T-helper 1 cell (primary cell): ENCODE measurements around the gene PLXNB2.
"Not testable (repeated sequence)": the region's sequence is repeated elsewhere in the genome, so short reads cannot be mapped to it uniquely, and the experiment has no call there.

Experiments
- DNase-seq, 5 donors: peaks; one replicate each; pipeline ENCODE4 v3.0.0-alpha.2; 2012 to 2020
- total RNA-seq, 4 donors: gene quantifications; one replicate each; lab custom pipeline; 2026; lab: John Stamatoyannopoulos, UW

Gene PLXNB2, protein sequence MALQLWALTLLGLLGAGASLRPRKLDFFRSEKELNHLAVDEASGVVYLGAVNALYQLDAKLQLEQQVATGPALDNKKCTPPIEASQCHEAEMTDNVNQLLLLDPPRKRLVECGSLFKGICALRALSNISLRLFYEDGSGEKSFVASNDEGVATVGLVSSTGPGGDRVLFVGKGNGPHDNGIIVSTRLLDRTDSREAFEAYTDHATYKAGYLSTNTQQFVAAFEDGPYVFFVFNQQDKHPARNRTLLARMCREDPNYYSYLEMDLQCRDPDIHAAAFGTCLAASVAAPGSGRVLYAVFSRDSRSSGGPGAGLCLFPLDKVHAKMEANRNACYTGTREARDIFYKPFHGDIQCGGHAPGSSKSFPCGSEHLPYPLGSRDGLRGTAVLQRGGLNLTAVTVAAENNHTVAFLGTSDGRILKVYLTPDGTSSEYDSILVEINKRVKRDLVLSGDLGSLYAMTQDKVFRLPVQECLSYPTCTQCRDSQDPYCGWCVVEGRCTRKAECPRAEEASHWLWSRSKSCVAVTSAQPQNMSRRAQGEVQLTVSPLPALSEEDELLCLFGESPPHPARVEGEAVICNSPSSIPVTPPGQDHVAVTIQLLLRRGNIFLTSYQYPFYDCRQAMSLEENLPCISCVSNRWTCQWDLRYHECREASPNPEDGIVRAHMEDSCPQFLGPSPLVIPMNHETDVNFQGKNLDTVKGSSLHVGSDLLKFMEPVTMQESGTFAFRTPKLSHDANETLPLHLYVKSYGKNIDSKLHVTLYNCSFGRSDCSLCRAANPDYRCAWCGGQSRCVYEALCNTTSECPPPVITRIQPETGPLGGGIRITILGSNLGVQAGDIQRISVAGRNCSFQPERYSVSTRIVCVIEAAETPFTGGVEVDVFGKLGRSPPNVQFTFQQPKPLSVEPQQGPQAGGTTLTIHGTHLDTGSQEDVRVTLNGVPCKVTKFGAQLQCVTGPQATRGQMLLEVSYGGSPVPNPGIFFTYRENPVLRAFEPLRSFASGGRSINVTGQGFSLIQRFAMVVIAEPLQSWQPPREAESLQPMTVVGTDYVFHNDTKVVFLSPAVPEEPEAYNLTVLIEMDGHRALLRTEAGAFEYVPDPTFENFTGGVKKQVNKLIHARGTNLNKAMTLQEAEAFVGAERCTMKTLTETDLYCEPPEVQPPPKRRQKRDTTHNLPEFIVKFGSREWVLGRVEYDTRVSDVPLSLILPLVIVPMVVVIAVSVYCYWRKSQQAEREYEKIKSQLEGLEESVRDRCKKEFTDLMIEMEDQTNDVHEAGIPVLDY (N-terminal part only)
- 0.36 to 1.9 (median 1.3) reads per million in 4 donors for total RNA-seq

- DNase-seq = peak in 1 of 5 donors; percentile 37
Measured at GRCh38 chr22:50306753-50307749, at the start of gene PLXNB2. Gene PLXNB2 (minus strand): TSS chr22:50307646. CDS start chr22:50290584, 17,062 bp downstream.

GRCh38 chr22:50357222-50357621 is 49.8 kb upstream of the PLXNB2 start:
- no peak for DNase-seq

GRCh38 chr22:50356186-50356585 is 48.7 kb upstream of the PLXNB2 start:
- DNase-seq = no peak

DNA sequence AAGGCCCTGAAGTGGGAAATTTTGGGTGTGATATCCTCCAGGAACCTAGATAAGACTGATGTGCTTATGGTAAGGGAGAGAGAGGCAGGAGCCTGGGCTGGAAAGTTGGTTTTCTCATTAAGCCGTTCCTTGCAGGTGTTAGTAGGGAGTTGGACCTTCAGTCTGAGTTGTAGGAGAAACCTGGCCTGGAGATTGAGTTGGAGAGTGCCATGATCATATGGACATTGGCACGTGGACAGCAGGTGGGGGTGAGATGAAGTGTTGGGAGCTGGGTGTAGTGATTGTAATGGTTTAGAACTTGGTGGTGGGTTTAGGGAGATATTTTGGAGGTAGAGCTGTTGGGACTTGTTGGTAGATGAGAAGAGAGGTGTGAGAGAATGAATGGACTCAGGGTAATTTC is 40.6 kb upstream of the PLXNB2 start:
- DNase-seq = no peak

DNA sequence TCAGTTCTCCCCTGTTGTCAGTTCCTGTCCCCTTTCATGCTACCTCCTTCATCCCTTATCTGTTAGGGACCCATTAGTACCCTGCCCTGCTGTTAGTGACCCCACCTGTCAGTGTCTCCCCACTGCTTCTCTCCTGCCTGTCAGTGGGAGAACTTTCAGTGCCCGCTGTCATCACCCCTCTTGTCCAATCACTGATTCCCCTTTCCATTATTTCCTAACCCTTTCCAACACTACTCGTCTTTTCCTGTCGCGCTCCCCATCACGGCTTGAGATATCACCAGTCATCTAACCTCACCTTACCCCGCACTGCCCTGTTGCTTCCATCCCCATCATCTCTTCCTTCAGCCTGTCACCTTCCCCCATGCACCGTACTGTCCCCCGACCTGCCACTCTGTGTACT is 39.7 kb upstream of the PLXNB2 start:
- DNase-seq = no peak

- no peak for DNase-seq
Measured at GRCh38 chr22:50346470-50346869, 39.0 kb upstream of the PLXNB2 start.

DNA sequence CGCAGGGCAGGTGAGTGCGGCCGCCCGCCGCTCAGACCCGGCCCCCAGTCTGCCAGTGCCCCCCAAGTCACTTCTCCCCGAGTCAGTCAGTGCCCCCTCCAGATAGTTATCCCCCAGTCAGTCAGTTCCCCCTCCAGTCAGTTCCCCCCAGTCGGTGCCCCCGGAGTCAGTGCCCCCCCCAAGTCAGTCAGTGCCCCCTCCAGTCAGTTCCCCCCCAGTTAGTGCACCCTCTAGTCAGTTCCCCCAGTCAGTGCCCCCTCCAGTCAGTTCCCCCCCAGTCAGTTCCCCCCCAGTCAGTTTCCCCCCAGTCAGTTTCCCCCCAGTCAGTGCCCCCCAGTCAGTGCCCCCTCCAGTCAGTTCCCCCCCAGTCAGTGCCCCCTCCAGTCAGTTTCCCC is 36.1 kb upstream of the PLXNB2 start:
- DNase-seq = no peak

DNA sequence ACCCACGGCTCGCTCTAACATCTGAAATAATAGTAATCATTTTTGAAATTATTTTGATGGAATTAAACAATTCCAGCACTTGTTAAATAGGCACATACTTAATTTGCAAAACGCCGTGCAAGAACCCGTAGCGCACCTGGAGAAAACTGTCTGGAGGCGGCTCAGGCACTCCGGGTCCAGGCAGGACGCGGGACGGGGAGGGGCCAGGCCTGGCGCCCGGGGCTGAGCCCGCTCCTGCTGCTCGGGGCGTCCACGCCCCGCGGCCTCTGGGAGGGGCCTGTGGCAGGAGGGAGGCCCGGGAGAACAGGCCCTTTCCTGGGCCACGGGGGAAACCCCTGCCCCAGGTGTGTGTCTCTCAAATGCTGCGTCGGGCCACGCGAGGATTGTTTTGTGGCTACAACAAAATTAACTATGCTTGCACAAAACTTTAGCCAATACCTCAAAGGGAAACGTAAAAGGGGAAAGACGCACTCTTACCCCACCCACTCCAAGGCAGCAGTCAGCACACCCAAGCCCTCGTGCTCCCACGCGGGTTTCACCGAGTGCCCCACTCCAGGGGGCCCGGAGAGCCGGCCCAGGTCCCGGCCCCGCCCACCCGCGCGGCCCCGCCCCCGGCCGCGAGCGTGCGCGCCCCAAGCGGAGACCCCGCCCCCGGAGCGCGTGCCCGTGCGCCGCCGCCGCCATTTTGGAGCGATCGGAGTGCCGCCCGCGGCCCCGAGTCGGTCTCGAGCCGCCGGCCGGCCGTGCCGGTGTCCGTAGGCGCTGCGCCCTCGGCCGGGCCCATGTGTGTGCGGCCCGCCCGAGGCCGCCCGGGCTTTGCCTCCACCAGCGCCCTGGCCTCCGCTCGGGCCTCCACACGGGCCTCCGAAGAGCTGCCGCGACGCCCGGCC is 35.5 kb upstream of the PLXNB2 start, which contains the start of gene PPP6R2:
Gene PPP6R2, plus strand, starts transcription at position 677 of the 890 bp plus-strand sequence. CDS start 50,582 bp downstream, outside the sequence.
- peak; percentile 76 to 89 (median 81) for DNase-seq

GRCh38 chr22:50341977-50342650 is 34.7 kb upstream of the PLXNB2 start:
- DNase-seq = peak; percentile 72 to 88 (median 84)

- peak in 1 of 5 donors; percentile 46 for DNase-seq
Measured at GRCh38 chr22:50339945-50340879, 32.8 kb upstream of the PLXNB2 start.

DNA sequence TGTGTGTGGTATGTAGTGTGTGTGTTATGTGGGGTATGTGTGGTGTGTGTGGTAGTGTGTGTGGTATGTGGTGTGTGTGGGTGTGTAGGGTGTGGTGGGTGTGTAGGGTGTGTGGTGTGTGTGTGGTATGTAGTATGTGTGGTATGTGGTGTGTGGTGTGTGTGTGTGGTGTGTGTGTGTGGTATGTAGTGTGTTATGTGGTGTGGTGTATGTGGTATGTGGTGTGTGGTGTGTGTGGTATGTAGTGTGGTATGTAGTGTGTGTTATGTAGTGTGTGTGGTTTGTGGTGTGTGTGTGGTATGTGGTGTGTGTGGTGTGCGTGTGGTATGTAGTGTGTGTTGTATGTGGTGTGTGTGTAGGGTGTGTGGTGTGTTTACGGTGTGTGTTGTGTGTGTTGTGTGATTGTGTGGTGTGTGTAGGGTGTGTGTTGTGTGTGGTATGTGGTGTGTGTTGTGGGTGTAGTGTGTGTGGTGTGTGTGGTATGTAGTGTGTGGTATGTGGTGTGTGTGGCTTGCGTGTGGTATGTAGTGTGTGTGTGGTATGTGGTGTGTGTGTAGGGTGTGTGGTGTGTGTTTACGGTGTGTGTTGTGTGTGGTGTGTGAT is 31.5 kb upstream of the PLXNB2 start:
- no peak for DNase-seq

DNA sequence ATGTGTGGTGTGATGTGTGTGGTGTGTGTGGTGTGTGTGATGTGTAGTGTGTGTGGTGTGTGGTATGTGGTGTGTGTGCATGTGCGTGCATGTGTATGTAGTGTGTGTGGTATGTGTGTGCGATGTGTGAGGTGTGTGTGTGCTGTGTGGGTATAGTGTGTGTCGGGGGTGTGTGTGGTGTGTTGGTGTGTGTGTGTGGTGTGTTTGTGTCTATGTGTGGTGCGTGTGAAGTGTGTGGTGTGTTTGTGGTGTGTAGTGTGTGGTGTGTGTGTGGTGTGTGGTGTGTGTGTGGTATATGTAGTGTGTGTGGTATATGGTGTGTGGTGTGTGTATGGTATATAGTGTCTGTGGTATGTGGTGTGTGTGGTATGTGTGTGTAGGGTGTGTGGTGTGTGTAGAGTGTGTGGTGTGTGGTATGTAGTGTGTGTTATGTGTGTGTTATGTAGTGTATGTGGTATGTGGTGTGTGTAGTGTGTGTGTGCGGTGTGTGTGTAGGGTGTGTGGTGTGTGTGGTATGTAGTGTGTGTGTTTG is 30.7 kb upstream of the PLXNB2 start:
- DNase-seq = no peak

DNA sequence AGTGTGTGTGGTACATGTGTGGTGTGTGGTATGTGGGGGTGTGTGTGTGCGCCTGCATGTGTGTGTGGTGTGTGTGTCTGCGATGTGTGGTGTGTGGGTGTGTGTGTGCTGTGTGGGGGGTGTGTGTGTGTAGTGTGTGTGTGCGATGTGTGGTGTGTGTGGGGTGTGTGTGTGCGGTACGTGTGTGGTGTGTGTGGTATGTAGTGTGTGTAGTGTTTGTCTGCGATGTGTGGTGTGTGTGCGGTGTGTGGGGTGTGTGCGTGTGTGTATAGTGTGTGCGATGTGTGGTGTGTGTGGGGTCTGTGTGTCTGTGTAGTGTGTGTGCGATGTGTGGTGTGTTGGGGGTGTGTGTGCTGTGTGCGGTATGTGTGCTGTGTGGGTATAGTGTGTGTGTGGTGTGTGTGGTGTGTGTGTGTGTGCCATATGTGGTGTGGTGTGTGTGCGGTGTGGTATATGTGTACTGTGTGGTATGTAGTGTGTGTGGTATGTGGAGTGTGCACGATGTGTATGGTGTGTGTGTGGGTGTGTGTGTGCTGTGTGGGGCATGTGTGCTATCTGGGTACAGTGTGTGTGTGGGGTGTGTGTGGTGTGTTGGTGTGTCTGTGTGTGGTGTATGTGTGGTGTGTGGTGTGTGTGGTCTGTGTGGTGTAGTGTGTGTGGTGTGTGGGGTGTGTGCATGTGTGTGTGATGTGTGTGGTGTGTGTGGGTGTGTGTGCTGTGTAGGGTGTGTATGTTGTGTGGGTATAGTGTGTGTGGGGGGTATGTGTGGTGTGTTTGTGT is 30.0 kb upstream of the PLXNB2 start:
- no peak for DNase-seq

GRCh38 chr22:50334433-50334832 is 27.0 kb upstream of the PLXNB2 start:
- not testable (repeated sequence) for DNase-seq

GRCh38 chr22:50329236-50329635 is 21.8 kb upstream of the PLXNB2 start:
- no peak for DNase-seq

DNA sequence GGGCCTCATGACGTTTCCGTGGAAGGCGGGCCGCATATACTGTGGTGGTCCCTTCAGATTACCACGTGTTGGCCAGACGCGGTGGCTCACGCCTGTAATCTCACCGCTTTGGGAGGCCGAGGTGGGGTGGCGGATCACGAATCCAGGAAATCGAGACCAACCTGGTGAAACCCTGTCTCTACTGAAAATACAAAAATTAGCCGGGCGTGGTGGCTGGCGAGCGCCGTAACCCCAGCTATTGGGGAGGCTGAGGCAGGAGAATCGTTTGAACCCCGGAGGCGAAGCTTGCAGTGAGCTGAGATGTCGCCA is 20.2 kb upstream of the PLXNB2 start:
- no peak for DNase-seq
